GM12875 (cell line): Measurements from ENCODE around the gene GALNT9.

Experiments used
- H3K4me3 ChIP-seq: one replicate; pipeline ENCODE4 v1.5.1; 2011; ENCODE audit warnings: low read depth, low read length, control low read depth
- CTCF ChIP-seq: IDR thresholded peaks from 2 replicates; pipeline ENCODE4 v1.5.1; 2011; ENCODE audit warnings: low read depth, mild to moderate bottlenecking, control low read depth, inconsistent platforms, low read length, moderate library complexity, borderline replicate concordance; ENCODE audit not compliant: insufficient read depth

The GALNT9 gene

GRCh38 chr12:132352896-132353800, 23.8 kb upstream of the GALNT9 start:
- TF ChIP-seq CTCF: no peak
- H3K4me3 ChIP-seq: no peak overlapping the region

GRCh38 chr12:132351751-132352495, 22.5 kb upstream of the GALNT9 start:
- no peak overlapping the region for H3K4me3 ChIP-seq
- TF ChIP-seq CTCF: no peak

- no peak overlapping the region for H3K4me3 ChIP-seq
- TF ChIP-seq CTCF: no peak
Measured at GRCh38 chr12:132349501-132350131, 20.2 kb upstream of the GALNT9 start.

GRCh38 chr12:132348176-132348575, 18.8 kb upstream of the GALNT9 start:
- no peak overlapping the region for H3K4me3 ChIP-seq
- TF ChIP-seq CTCF: no peak

- no peak overlapping the region for H3K4me3 ChIP-seq
- no peak for TF ChIP-seq CTCF
Measured at GRCh38 chr12:132347176-132347855, 17.9 kb upstream of the GALNT9 start.

- TF ChIP-seq CTCF: no peak
- no peak overlapping the region for H3K4me3 ChIP-seq
Measured at GRCh38 chr12:132346471-132347175, 17.2 kb upstream of the GALNT9 start.
